D721Med (cell line): ENCODE results near the gene LYSMD4.
"Not testable (repeated sequence)": the region's sequence is repeated elsewhere in the genome, so short reads cannot be mapped to it uniquely, and the experiment has no call there.

Source experiments
- DNase-seq: peaks from one replicate; pipeline ENCODE4 v3.0.0; 2011; ENCODE audit warnings: low spot score; ENCODE audit not compliant: insufficient read length
- FAIRE-seq: peaks from 2 replicates; lab custom pipeline; 2011; peaks lifted over from hg19 to GRCh38; lab: Jason Lieb, UNC
- CTCF ChIP-seq: IDR thresholded peaks from 2 replicates; pipeline ENCODE4 v1.5.1; 2012; ENCODE audit warnings: mild to moderate bottlenecking, control low read depth; ENCODE audit not compliant: insufficient read depth; ENCODE audit errors: missing control alignments

Gene LYSMD4

GRCh38 chr15:99738021-99738847 is 5.0 kb upstream of the LYSMD4 start:
- TF ChIP-seq CTCF: no peak
- no peak for FAIRE-seq
- DNase-seq: no peak

- DNase-seq: no peak
- no peak for TF ChIP-seq CTCF
- no peak for FAIRE-seq
Measured at GRCh38 chr15:99736702-99737101, 3.5 kb upstream of the LYSMD4 start.

- DNase-seq (no peak), FAIRE-seq (no peak)
- TF ChIP-seq CTCF: no peak
Measured at GRCh38 chr15:99735868-99736267, 2.6 kb upstream of the LYSMD4 start.

GRCh38 chr15:99734575-99734974 is 1.3 kb upstream of the LYSMD4 start:
- no peak for FAIRE-seq
- TF ChIP-seq CTCF: no peak

GRCh38 chr15:99734040-99734291 is 729 bp upstream of the LYSMD4 start:
- not testable (repeated sequence) for DNase-seq

More at GRCh38 chr15:99734575-99734974, 1.3 kb upstream of the LYSMD4 start:
- no peak for DNase-seq

GRCh38 chr15:99732751-99733267 is 428 bp downstream of the LYSMD4 start:
- no peak for TF ChIP-seq CTCF
- FAIRE-seq: no peak
- no peak for DNase-seq

More at GRCh38 chr15:99734040-99734291, 729 bp upstream of the LYSMD4 start:
- not testable (repeated sequence) for FAIRE-seq

- FAIRE-seq (no peak), DNase-seq (no peak)
- TF ChIP-seq CTCF: no peak
Measured at GRCh38 chr15:99732124-99732750, 1.0 kb downstream of the LYSMD4 start.
